H1 (cell line): ENCODE measurements around the gene KLHDC8B. TPM values are rescaled to one million over a fixed set of nuclear protein-coding genes. Genes with fewer than 3 reads are reported as not detected.

Experiments used
- CTCF ChIA-PET: fragments of 300-600 bp; sonication (Branson Sonifier 250); formaldehyde crosslinking; loops from one replicate; lab custom pipeline; 2021; ENCODE audit not compliant: partially characterized antibody; lab: Charles Lee
- POLR2A ChIA-PET: fragments of 300-600 bp; sonication (Branson Sonifier 250); formaldehyde crosslinking; loops from one replicate; lab custom pipeline; 2021; ENCODE audit warnings: inconsistent platforms; ENCODE audit not compliant: partially characterized antibody; lab: Charles Lee
- DNase-seq, 2 experiments: peaks; one replicate each; pipeline versions ENCODE4 v3.0.0 to v3.0.0-alpha.2; 2010 to 2022; ENCODE audit warnings: low spot score in 2 of 2, low read depth in 1 of 2, mixed read lengths in 1 of 2
- FAIRE-seq: peaks from 2 replicates; lab custom pipeline; 2011; peaks lifted over from hg19 to GRCh38; lab: Jason Lieb, UNC
- H2AFZ ChIP-seq: 2 replicates; pipeline ENCODE4 v1.8.1; 2012; ENCODE audit warnings: low read length, inconsistent platforms
- H2AK5ac ChIP-seq: 2 replicates; pipeline ENCODE4 v1.6.1; 2013; ENCODE audit warnings: low read depth, low read length
- H2BK120ac ChIP-seq: replicated peaks from 2 replicates; pipeline ENCODE3; 2013; ENCODE audit warnings: low read depth, low read length, inconsistent platforms
- H2BK12ac ChIP-seq: 2 replicates; pipeline ENCODE4 v1.6.1; 2013; ENCODE audit warnings: low read depth, low read length
- H2BK15ac ChIP-seq: 2 replicates; pipeline ENCODE4 v1.6.1; 2013; ENCODE audit warnings: low read length
- H2BK20ac ChIP-seq: 2 replicates; pipeline ENCODE4 v1.6.1; 2013; ENCODE audit warnings: low read length
- H2BK5ac ChIP-seq: 2 replicates; pipeline ENCODE4 v1.6.1; 2013; ENCODE audit warnings: low read depth, low read length
- H3K14ac ChIP-seq: 2 replicates; pipeline ENCODE4 v1.6.1; 2013; ENCODE audit warnings: inconsistent platforms; ENCODE audit not compliant: insufficient read length
- H3K18ac ChIP-seq: 2 replicates; pipeline ENCODE4 v1.6.1; 2013; ENCODE audit warnings: low read length; ENCODE audit errors: extremely low read depth
- H3K23ac ChIP-seq: 2 replicates; pipeline ENCODE4 v1.6.1; 2013; ENCODE audit warnings: inconsistent platforms; ENCODE audit not compliant: insufficient read length
- H3K23me2 ChIP-seq: 2 replicates; pipeline ENCODE4 v1.6.1; 2013; ENCODE audit warnings: low read depth, low read length
- H3K27ac ChIP-seq: 2 replicates; pipeline ENCODE4 v1.6.1; 2011; ENCODE audit warnings: low read depth, low read length, inconsistent platforms
- H3K27me3 ChIP-seq, 4 experiments: replicated peaks in 1 of 4; 1 replicate in 1 of 4; 2 replicates in 3 of 4; pipeline versions ENCODE4 v1.6.1 to v1.8.1; 2011 to 2013; ENCODE audit warnings: low read length in 3 of 4, mild to moderate bottlenecking in 3 of 4, inconsistent platforms in 2 of 4, mixed read lengths in 2 of 4, moderate library complexity in 1 of 4; ENCODE audit not compliant: control insufficient read depth in 3 of 4, insufficient read depth in 3 of 4; ENCODE audit errors: extremely low read depth in 1 of 4
- H3K36me3 ChIP-seq, 4 experiments: 2 replicates each; pipeline versions ENCODE4 v1.6.1 to v1.8.1; 2011 to 2013; ENCODE audit warnings: mild to moderate bottlenecking in 4 of 4, low read length in 3 of 4, moderate library complexity in 2 of 4, control low read depth in 1 of 4, inconsistent platforms in 1 of 4; ENCODE audit not compliant: insufficient read depth in 4 of 4, control insufficient read depth in 2 of 4
- H3K4ac ChIP-seq: replicated peaks from 2 replicates; pipeline ENCODE3; 2013; ENCODE audit warnings: low read length, low read depth, mixed read lengths, inconsistent platforms; ENCODE audit not compliant: insufficient read length
- H3K4me1 ChIP-seq, 4 experiments: replicated peaks in 1 of 4; 1 replicate in 1 of 4; 2 replicates in 3 of 4; pipeline versions ENCODE4 v1.6.1 to v1.8.1; 2011 to 2013; ENCODE audit warnings: low read length in 3 of 4, inconsistent platforms in 2 of 4, mixed read lengths in 1 of 4; ENCODE audit not compliant: insufficient read depth in 4 of 4, control insufficient read depth in 3 of 4
- H3K4me2 ChIP-seq, 2 experiments: 2 replicates each; pipeline versions ENCODE4 v1.6.1 to v1.8.1; 2011 to 2013; ENCODE audit warnings: low read depth in 2 of 2, low read length in 2 of 2, control low read depth in 1 of 2, inconsistent platforms in 1 of 2, mild to moderate bottlenecking in 1 of 2; ENCODE audit not compliant: insufficient read depth in 1 of 2
- H3K4me3 ChIP-seq, 4 experiments: fragments of 200-600, 300-600 bp in 1 of 4; sonication (generic), shearing (Covaris generic), sonication (Bioruptor Twin) in 1 of 4; 2 replicates each; pipeline versions ENCODE4 v1.5.1 to v1.8.1; 2011 to 2016; ENCODE audit warnings: low read length in 4 of 4, low read depth in 3 of 4, control low read depth in 2 of 4, inconsistent platforms in 2 of 4, mild to moderate bottlenecking in 2 of 4, mixed read lengths in 1 of 4, moderate library complexity in 1 of 4; ENCODE audit not compliant: insufficient read depth in 2 of 4; ENCODE audit errors: extremely low read depth in 1 of 4
- H3K56ac ChIP-seq: replicated peaks from 2 replicates; pipeline ENCODE3; 2013; ENCODE audit warnings: low read depth, mild to moderate bottlenecking, mixed read lengths, low read length, inconsistent platforms; ENCODE audit not compliant: insufficient read length
- H3K79me1 ChIP-seq: 2 replicates; pipeline ENCODE4 v1.6.1; 2013; ENCODE audit warnings: low read depth, low read length, control low read depth
- H3K79me2 ChIP-seq, 2 experiments: 2 replicates each; pipeline versions ENCODE4 v1.6.1 to v1.8.1; 2012 to 2013; ENCODE audit warnings: low read length in 2 of 2, mild to moderate bottlenecking in 2 of 2, inconsistent platforms in 1 of 2; ENCODE audit not compliant: insufficient read depth in 2 of 2, control insufficient read depth in 1 of 2
- H3K9ac ChIP-seq, 4 experiments: replicated peaks in 1 of 4; 1 replicate in 1 of 4; 2 replicates in 3 of 4; pipeline versions ENCODE4 v1.6.1 to v1.8.1; 2011 to 2013; ENCODE audit warnings: low read depth in 3 of 4, low read length in 3 of 4, control low read depth in 2 of 4, mild to moderate bottlenecking in 2 of 4, moderate library complexity in 2 of 4, inconsistent platforms in 1 of 4; ENCODE audit errors: extremely low read depth in 1 of 4
- H3K9me3 ChIP-seq, 2 experiments: 2 replicates each; pipeline versions ENCODE4 v1.6.1 to v1.8.1; 2012 to 2013; ENCODE audit warnings: mild to moderate bottlenecking in 2 of 2, moderate library complexity in 2 of 2, control low read depth in 1 of 2, inconsistent platforms in 1 of 2, low read depth in 1 of 2, low read length in 1 of 2, mixed read lengths in 1 of 2; ENCODE audit not compliant: insufficient read depth in 2 of 2
- H4K20me1 ChIP-seq, 2 experiments: replicated peaks in 1 of 2; 2 replicates each; pipeline versions ENCODE3 to v1.8.1; 2011 to 2013; ENCODE audit warnings: inconsistent platforms in 2 of 2, low read length in 2 of 2, mild to moderate bottlenecking in 1 of 2; ENCODE audit not compliant: insufficient read depth in 2 of 2, control insufficient read depth in 1 of 2
- H4K5ac ChIP-seq: 2 replicates; pipeline ENCODE4 v1.6.1; 2013; ENCODE audit warnings: low read length, low read depth, mixed read lengths, inconsistent platforms; ENCODE audit not compliant: insufficient read length
- H4K8ac ChIP-seq: 2 replicates; pipeline ENCODE4 v1.8.0; 2013; ENCODE audit warnings: mild to moderate bottlenecking, moderate library complexity, low read length, inconsistent platforms; ENCODE audit not compliant: insufficient read depth; ENCODE audit errors: extremely low read depth
- H4K91ac ChIP-seq: replicated peaks from 2 replicates; pipeline ENCODE3; 2013; ENCODE audit warnings: low read length, mixed read lengths, inconsistent platforms; ENCODE audit not compliant: insufficient read length
- BACH1 ChIP-seq: IDR thresholded peaks from 2 replicates; pipeline ENCODE4 v1.6.1; 2012; ENCODE audit warnings: low read length, improper control_type of control experiment
- BRCA1 ChIP-seq: IDR thresholded peaks from 2 replicates; pipeline ENCODE4 v1.6.1; 2012; ENCODE audit warnings: low read depth, low read length, improper control_type of control experiment
- CTBP2 ChIP-seq: IDR thresholded peaks from 2 replicates; pipeline ENCODE4 v1.7.0; 2011; ENCODE audit warnings: borderline replicate concordance, mild to moderate bottlenecking, moderate library complexity, mixed read lengths, low read length; ENCODE audit not compliant: insufficient read depth, insufficient read length
- CTCF ChIP-seq, 3 experiments: IDR thresholded peaks; 1 replicate in 2 of 3; 2 replicates in 1 of 3; pipeline versions ENCODE4 v1.5.1 to v1.6.1; 2011; ENCODE audit warnings: low read length in 3 of 3, mild to moderate bottlenecking in 3 of 3, inconsistent platforms in 2 of 3, low read depth in 1 of 3, moderate library complexity in 1 of 3; ENCODE audit not compliant: insufficient read depth in 1 of 3; ENCODE audit errors: control extremely low read depth in 1 of 3
- JUND ChIP-seq: IDR thresholded peaks from 2 replicates; pipeline ENCODE4 v1.6.1; 2011; ENCODE audit warnings: mild to moderate bottlenecking, improper control_type of control experiment, low read length
- KDM5A ChIP-seq: fragments of 200-600 bp; IDR thresholded peaks from 2 replicates; pipeline ENCODE4 v1.7.1; 2012; ENCODE audit warnings: mild to moderate bottlenecking, low read length, inconsistent platforms, mixed read lengths
- WGBS, 2 experiments: shearing (Covaris generic) in 1 of 2; methylation state at CpG; one replicate each; pipeline versions ENCODE4 v1.1.6 to v1.1.7; 2013 to 2015; ENCODE audit warnings: low lambda C conversion rate in 2 of 2, mixed read lengths in 2 of 2, inconsistent platforms in 1 of 2, low coverage in 1 of 2, missing lambda C conversion rate in 1 of 2; ENCODE audit not compliant: insufficient replicate concordance in 2 of 2, insufficient coverage in 1 of 2, insufficient read length in 1 of 2; ENCODE audit errors: extremely low coverage in 1 of 2, missing lambda C conversion rate in 1 of 2; 5-methylcytosine and 5-hydroxymethylcytosine counted together
- polyA plus RNA-seq, 7 experiments: library from polyadenylated mRNA; depleted of rRNA in 3 of 7; stranded (reverse) in 5 of 7; unstranded in 2 of 7; fragments of >200 nt in 5 of 7; fragments of 200-250 nt in 2 of 7; gene quantifications; 1 replicate in 5 of 7; 2 replicates in 1 of 7; 4 replicates in 1 of 7; pipeline versions ENCODE4 v1.2.1 to v1.2.3, GENCODE V29; 2011 to 2013; ENCODE audit warnings: missing spikeins in 2 of 7, mixed read lengths in 2 of 7
- total RNA-seq: library from RNA; stranded (reverse); fragmentation: NEBNext Ultra II Directional; extraction: Animal tissue kit (Norgen Biotek cat#: 25700); gene quantifications from 2 replicates; pipeline ENCODE4 v1.2.1, GENCODE V29; 2021
- TF ChIP-seq, protein P1 (sequence below): IDR thresholded peaks from 2 replicates; pipeline ENCODE4 v1.6.1; 2011; ENCODE audit warnings: low read depth, mild to moderate bottlenecking, low read length; ENCODE audit not compliant: insufficient read depth
- TF ChIP-seq, protein P2 (sequence below): IDR thresholded peaks from 2 replicates; pipeline ENCODE4 v1.6.1; 2012; ENCODE audit warnings: inconsistent platforms

Gene KLHDC8B
- total and polyA plus RNA-seq, 2 of the 8 experiments (the other 6 are each of a cell fraction or from before 2014, with no cell fraction given), result 15.8 to 21.3 TPM

- CTCF ChIA-PET, result interaction anchor here (0.5 to 5.9 kb wide), 20 partner anchors 9 to 278 kb away, joined by 3 to 38 read pairs (median 4); partner anchors contain the start of genes LAMB2 and USP19
- WGBS, 2 experiments, result 66% methylated on average over 5 of the region's 7 CpGs; no CpG with 5 or more reads in 1 of the 2 experiments
- Histone ChIP-seq H3K9me3 (no peaks in the 10 kb centered on the region), H3K23me2 (peaks cover 7% of the 10 kb centered on the region), H3K14ac (no peak overlapping the region), H2AK5ac (no peak overlapping the region), H4K20me1 (no peaks in the 10 kb centered on the region), H4K91ac (no peak overlapping the region), H3K79me2 (no peaks in the 10 kb centered on the region), H3K4ac (no peak overlapping the region), H2BK20ac (no peak overlapping the region), H2AFZ (no peak overlapping the region; the same call in 1 of the 2 replicates), H2BK120ac (no peak overlapping the region), H3K27ac (no peak overlapping the region), H3K4me3 (peak overlapping the region; percentile 66 to 94 (median 78)), H3K27me3 (peaks cover 0 to 3% (median 0%) of the 10 kb centered on the region in 4 experiments; a peak in 2 of 7 replicates), H2BK12ac (no peak overlapping the region), H2BK15ac (no peak overlapping the region), H3K18ac (no peak overlapping the region; the same call in 1 of the 2 replicates), H3K23ac (no peak overlapping the region), H3K36me3 (no peaks in the 10 kb centered on the region), H2BK5ac (no peak overlapping the region), H3K79me1 (no peaks in the 10 kb centered on the region), H4K5ac (no peak overlapping the region), H4K8ac (no peak overlapping the region; the same call in 1 of the 2 replicates), H3K4me2 (peak overlapping the region; percentile 64 to 92), H3K56ac (no peak overlapping the region), H3K9ac (peak overlapping the region in 3 of 4 experiments; percentile 19 to 59 (median 58); a peak in 5 of 7 replicates), H3K4me1 (peaks cover 0 to 23% (median 13%) of the 10 kb centered on the region in 4 experiments; a peak in 6 of 7 replicates)
- no peak for DNase-seq
- POLR2A ChIA-PET, result interaction anchor here (0.6 to 2.1 kb wide), 7 partner anchors 9 to 187 kb away, joined by 3 to 8 read pairs (median 3); partner anchors contain the start of gene NDUFAF3
- no peak for FAIRE-seq
- TF ChIP-seq KDM5A (no peak), JUND (no peak), BACH1 (no peak), CTBP2 (no peak), CTCF (IDR thresholded peaks at IDR 0.05; ENCODE audit: control extremely low read depth in 1 of 3, insufficient read depth in 1 of 3, low read depth in 1 of 3, low read length in 3 of 3) (no peak), BRCA1 (no peak)
- TF ChIP-seq, protein P1, sequence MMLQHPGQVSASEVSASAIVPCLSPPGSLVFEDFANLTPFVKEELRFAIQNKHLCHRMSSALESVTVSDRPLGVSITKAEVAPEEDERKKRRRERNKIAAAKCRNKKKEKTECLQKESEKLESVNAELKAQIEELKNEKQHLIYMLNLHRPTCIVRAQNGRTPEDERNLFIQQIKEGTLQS, result no peak
- TF ChIP-seq, protein P2, sequence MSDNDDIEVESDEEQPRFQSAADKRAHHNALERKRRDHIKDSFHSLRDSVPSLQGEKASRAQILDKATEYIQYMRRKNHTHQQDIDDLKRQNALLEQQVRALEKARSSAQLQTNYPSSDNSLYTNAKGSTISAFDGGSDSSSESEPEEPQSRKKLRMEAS, result no peak
These were observed 540 bp downstream of the KLHDC8B start for GRCh38 chr3:49171775-49172500.
